ENCODE measurements around the gene CCDC13. TPM values are rescaled to one million over a fixed set of nuclear protein-coding genes. Genes with fewer than 3 reads are reported as not detected.

CCDC13 gene
- polyA plus RNA-seq, 2 of the 4 experiments (the other 2 are of a cell fraction): 0.41 to 0.47 TPM

- CTCF ChIA-PET: no interaction called here
- 100% methylated on average over 2 of the region's 2 CpGs for WGBS (ENCODE audit: missing lambda C conversion rate)
These were observed 13.6 kb upstream of the CCDC13 start for GRCh38 chr3:42786631-42787030.

GRCh38 chr3:42786212-42786611 lies 13.2 kb upstream of the CCDC13 start:
- no peak for DNase-seq (ENCODE audit: low read depth in 1 of 2, low spot score in 1 of 2)
- TF ChIP-seq EHMT2 (IDR thresholded peaks at IDR 0.05; ENCODE audit: low read depth) (no peak), HES2 (IDR thresholded peaks at IDR 0.05) (no peak), EHF (CRISPR knock-in tag; IDR thresholded peaks at IDR 0.05) (no peak), TP53 (CRISPR knock-in tag; IDR thresholded peaks at IDR 0.05) (no peak), RNF2 (IDR thresholded peaks at IDR 0.05; ENCODE audit: borderline replicate concordance, low read depth) (no peak), USF2 (IDR thresholded peaks at IDR 0.05) (no peak), NR3C1 (IDR thresholded peaks at IDR 0.05) (no peak), PBX3 (IDR thresholded peaks at IDR 0.05) (no peak), SMC3 (IDR thresholded peaks at IDR 0.05) (no peak), ELK1 (IDR thresholded peaks at IDR 0.05; ENCODE audit: low read depth, low read length) (no peak), HOXB5 (CRISPR knock-in tag; IDR thresholded peaks at IDR 0.05) (no peak), RCOR1 (IDR thresholded peaks at IDR 0.05; ENCODE audit: low read depth, low read length) (no peak), CHD4 (IDR thresholded peaks at IDR 0.05; ENCODE audit: borderline replicate concordance) (no peak), ATOH8 (CRISPR knock-in tag; IDR thresholded peaks at IDR 0.05; ENCODE audit: low read depth) (no peak), E2F6 (IDR thresholded peaks at IDR 0.05; ENCODE audit: borderline replicate concordance, low read depth) (no peak), EP300 (IDR thresholded peaks at IDR 0.05) (no peak), NPAS2 (CRISPR knock-in tag; IDR thresholded peaks at IDR 0.05; ENCODE audit: borderline replicate concordance) (no peak), PHF8 (IDR thresholded peaks at IDR 0.05; ENCODE audit: borderline replicate concordance, low read depth) (no peak)
- FAIRE-seq: no peak
- no peak for ATAC-seq
- no peak overlapping the region for H3K27ac ChIP-seq
- no peaks in the 10 kb centered on the region for H3K4me1 ChIP-seq
- POLR2A ChIA-PET: no interaction called here
- no peaks in the 10 kb centered on the region for H3K9me3 ChIP-seq
- WGBS (ENCODE audit: missing lambda C conversion rate): 87% methylated on average over 1 of the region's 1 CpG
- no peak overlapping the region for H3K4me3 ChIP-seq
- no peak overlapping the region for H3K4me2 ChIP-seq
- CTCF ChIA-PET: no interaction called here

More at GRCh38 chr3:42786631-42787030, 13.6 kb upstream of the CCDC13 start:
- Histone ChIP-seq H3K27ac (no peak overlapping the region), H3K4me1 (no peaks in the 10 kb centered on the region), H3K4me3 (no peak overlapping the region), H3K4me2 (no peak overlapping the region), H3K9me3 (no peaks in the 10 kb centered on the region)
- POLR2A ChIA-PET: no interaction called here
- TF ChIP-seq ZC3H11A (IDR thresholded peaks at IDR 0.05): no peak
- TF ChIP-seq HEYL (CRISPR knock-in tag; IDR thresholded peaks at IDR 0.05): no peak
- no peak for TF ChIP-seq MAZ (IDR thresholded peaks at IDR 0.05; ENCODE audit: borderline replicate concordance, low read depth, low read length)
- no peak for TF ChIP-seq ATOH8 (CRISPR knock-in tag; IDR thresholded peaks at IDR 0.05; ENCODE audit: low read depth)
- no peak for TF ChIP-seq HMGXB4 (CRISPR knock-in tag; IDR thresholded peaks at IDR 0.05; ENCODE audit: borderline replicate concordance)
- TF ChIP-seq NFE2L2 (conservative IDR thresholded peaks at IDR 0.05; ENCODE audit: low read length): no peak
- no peak for TF ChIP-seq FOSB (CRISPR knock-in tag; IDR thresholded peaks at IDR 0.05)
- no peak for TF ChIP-seq TFCP2L1 (CRISPR knock-in tag; IDR thresholded peaks at IDR 0.05)
- TF ChIP-seq ZSCAN20 (CRISPR knock-in tag; IDR thresholded peaks at IDR 0.05): no peak
- TF ChIP-seq RCOR1 (IDR thresholded peaks at IDR 0.05; ENCODE audit: low read depth, low read length): no peak
- no peak for TF ChIP-seq SREBF2 (IDR thresholded peaks at IDR 0.05)
- ATAC-seq: no peak
- FAIRE-seq: no peak
- no peak for DNase-seq (ENCODE audit: low read depth in 1 of 2, low spot score in 1 of 2)

All from A549 (cell line).